Measurements from ENCODE around the gene POGK.

- no peak for TF ChIP-seq CTCF (IDR thresholded peaks at IDR 0.05; ENCODE audit: insufficient read depth, low read length, poor library complexity, severe bottlenecking)
- TF ChIP-seq EZH2phosphoT487 (conservative IDR thresholded peaks at IDR 0.05; ENCODE audit: low read length) = no peak
These were observed 50.5 kb downstream of the POGK start for GRCh38 chr1:166889776-166890175.
